Body of pancreas (tissue), 4 donors: ENCODE data around the gene GMDS. TPM values are rescaled to one million over a fixed set of nuclear protein-coding genes. Genes with fewer than 3 reads are reported as not detected.

Source experiments
- ATAC-seq: fragments of 150-250 bp; one replicate; pipeline ENCODE4 v1.9.1; 2016
- DNase-seq, 4 donors: peaks; one replicate each; pipeline ENCODE4 v3.0.0-alpha.2; 2019
- H3K27ac ChIP-seq, 4 donors: fragments of 200-600 bp; sonication (generic); 1 replicate in 3 of 4; 2 replicates in 1 of 4; pipeline versions ENCODE4 v1.5.1 to v1.6.1; 2016 to 2019; ENCODE audit warnings: mild to moderate bottlenecking in 1 of 4, mixed read lengths in 1 of 4, moderate library complexity in 1 of 4
- H3K27me3 ChIP-seq, 2 donors: fragments of 200-600 bp; sonication (generic); one replicate each; pipeline ENCODE4 v1.6.0; 2016; ENCODE audit warnings: mild to moderate bottlenecking in 1 of 2
- H3K36me3 ChIP-seq, 2 donors: fragments of 200-600 bp; sonication (generic); replicated peaks in 1 of 2; 2 replicates each; pipeline ENCODE4 v1.5.1; 2016; ENCODE audit warnings: low read depth in 2 of 2; ENCODE audit not compliant: insufficient read depth in 1 of 2
- H3K4me1 ChIP-seq: fragments of 200-600 bp; sonication (generic); one replicate; pipeline ENCODE4 v1.6.0; 2016
- H3K4me3 ChIP-seq, 2 donors: fragments of 200-600 bp; sonication (generic); 1 replicate in 1 of 2; 2 replicates in 1 of 2; pipeline ENCODE4 v1.5.1; 2016 to 2019
- H3K9me3 ChIP-seq, 3 donors: fragments of 200-600 bp; sonication (generic); 1 replicate in 2 of 3; 2 replicates in 1 of 3; pipeline ENCODE4 v1.5.1; 2016
- POLR2A ChIP-seq, 3 donors: fragments of 450-650 bp; IDR thresholded peaks; one replicate each; pipeline ENCODE4 v1.6.1; 2016; ENCODE audit warnings: antibody characterized with exemption in 3 of 3, mild to moderate bottlenecking in 2 of 3
- WGBS, 2 donors: methylation state at CpG; one replicate each; pipeline ENCODE4 v1.1.5; 2017; 5-methylcytosine and 5-hydroxymethylcytosine counted together
- intact Hi-C: fragments of 100-400 bp; cut with DNase I; formaldehyde crosslinking; loops from one replicate; pipeline ENCODE4 v1.15.1; 2023
- total RNA-seq, 2 donors: library from RNA; depleted of rRNA; stranded (reverse); fragments of >200 nt; gene quantifications; one replicate each; pipeline ENCODE4 v1.1.0, GENCODE V29; 2016
- TF ChIP-seq, protein P1 (sequence below), 7 experiments: fragments of 450-650 bp in 4 of 7; fragments of 200-600 bp in 3 of 7; sonication (generic) in 3 of 7; IDR thresholded peaks; one replicate each; pipeline ENCODE4 v1.5.1; 2016 to 2019; ENCODE audit warnings: antibody characterized with exemption in 7 of 7

GMDS gene
- total RNA-seq, 2 donors from 2014 or later = 34.5 to 63.3 TPM

DNA sequence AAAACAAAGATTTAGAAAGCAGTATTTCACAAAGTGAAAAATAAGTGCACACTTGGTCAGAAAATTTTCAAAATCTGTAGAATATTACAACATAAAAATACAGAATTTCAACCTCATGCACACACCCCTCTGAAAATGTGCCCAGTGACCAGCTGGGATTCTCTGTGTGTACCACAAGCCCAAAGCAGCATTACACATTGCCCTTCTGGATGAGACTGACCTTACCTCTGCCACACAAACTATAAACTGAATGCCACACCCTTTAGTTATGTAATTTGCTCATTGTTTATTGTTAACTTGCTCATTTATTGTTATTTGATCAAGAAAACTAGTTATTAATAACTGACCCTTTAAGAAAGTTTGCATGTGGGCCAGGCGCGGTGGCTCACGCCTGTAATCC lies 332.7 kb downstream of the GMDS start:
- H3K27ac ChIP-seq = no peak overlapping the region
- no peak for DNase-seq
- no peaks in the 10 kb centered on the region for H3K9me3 ChIP-seq
- ATAC-seq = no peak
- H3K27me3 ChIP-seq = no peaks in the 10 kb centered on the region
- H3K4me3 ChIP-seq = no peak overlapping the region
- 92 to 100% methylated on average over 3 of the region's 3 CpGs for WGBS, 2 donors
- no peaks in the 10 kb centered on the region for H3K4me1 ChIP-seq
- H3K36me3 ChIP-seq = no peaks in the 10 kb centered on the region
- TF ChIP-seq, protein P1, sequence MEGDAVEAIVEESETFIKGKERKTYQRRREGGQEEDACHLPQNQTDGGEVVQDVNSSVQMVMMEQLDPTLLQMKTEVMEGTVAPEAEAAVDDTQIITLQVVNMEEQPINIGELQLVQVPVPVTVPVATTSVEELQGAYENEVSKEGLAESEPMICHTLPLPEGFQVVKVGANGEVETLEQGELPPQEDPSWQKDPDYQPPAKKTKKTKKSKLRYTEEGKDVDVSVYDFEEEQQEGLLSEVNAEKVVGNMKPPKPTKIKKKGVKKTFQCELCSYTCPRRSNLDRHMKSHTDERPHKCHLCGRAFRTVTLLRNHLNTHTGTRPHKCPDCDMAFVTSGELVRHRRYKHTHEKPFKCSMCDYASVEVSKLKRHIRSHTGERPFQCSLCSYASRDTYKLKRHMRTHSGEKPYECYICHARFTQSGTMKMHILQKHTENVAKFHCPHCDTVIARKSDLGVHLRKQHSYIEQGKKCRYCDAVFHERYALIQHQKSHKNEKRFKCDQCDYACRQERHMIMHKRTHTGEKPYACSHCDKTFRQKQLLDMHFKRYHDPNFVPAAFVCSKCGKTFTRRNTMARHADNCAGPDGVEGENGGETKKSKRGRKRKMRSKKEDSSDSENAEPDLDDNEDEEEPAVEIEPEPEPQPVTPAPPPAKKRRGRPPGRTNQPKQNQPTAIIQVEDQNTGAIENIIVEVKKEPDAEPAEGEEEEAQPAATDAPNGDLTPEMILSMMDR (IDR thresholded peaks at IDR 0.05) = no peak
- no peak for TF ChIP-seq POLR2A (IDR thresholded peaks at IDR 0.05)
- intact Hi-C loops = no loop called here

DNA sequence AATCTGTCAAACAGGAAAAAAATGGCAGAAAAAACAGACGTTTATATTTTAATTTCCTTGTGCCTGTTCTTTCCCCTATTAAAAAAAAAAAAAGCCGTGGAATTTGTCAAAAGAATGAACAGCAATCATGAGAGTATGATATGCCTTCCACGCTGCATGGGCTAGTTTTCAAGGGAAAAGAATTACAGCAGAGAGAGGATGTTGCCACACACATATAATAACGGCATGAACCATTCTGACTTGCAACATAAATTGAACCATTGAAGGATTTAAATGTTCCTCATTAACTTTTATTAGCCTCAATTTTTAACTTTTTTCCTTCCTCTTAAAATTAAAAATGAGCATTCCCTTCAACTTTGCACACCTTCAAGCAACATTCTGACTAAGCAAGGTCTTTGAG lies 333.9 kb downstream of the GMDS start:
- intact Hi-C loops = no loop called here
- Histone ChIP-seq H3K4me1 (no peaks in the 10 kb centered on the region), H3K4me3 (no peak overlapping the region), H3K27me3 (no peaks in the 10 kb centered on the region), H3K9me3 (no peaks in the 10 kb centered on the region), H3K36me3 (no peaks in the 10 kb centered on the region), H3K27ac (no peak overlapping the region)
- DNase-seq (no peak), ATAC-seq (no peak)
- 41 to 54% methylated on average over 4 of the region's 4 CpGs for WGBS, 2 donors
- TF ChIP-seq, protein P1 (IDR thresholded peaks at IDR 0.05) = no peak
- no peak for TF ChIP-seq POLR2A (IDR thresholded peaks at IDR 0.05)

DNA sequence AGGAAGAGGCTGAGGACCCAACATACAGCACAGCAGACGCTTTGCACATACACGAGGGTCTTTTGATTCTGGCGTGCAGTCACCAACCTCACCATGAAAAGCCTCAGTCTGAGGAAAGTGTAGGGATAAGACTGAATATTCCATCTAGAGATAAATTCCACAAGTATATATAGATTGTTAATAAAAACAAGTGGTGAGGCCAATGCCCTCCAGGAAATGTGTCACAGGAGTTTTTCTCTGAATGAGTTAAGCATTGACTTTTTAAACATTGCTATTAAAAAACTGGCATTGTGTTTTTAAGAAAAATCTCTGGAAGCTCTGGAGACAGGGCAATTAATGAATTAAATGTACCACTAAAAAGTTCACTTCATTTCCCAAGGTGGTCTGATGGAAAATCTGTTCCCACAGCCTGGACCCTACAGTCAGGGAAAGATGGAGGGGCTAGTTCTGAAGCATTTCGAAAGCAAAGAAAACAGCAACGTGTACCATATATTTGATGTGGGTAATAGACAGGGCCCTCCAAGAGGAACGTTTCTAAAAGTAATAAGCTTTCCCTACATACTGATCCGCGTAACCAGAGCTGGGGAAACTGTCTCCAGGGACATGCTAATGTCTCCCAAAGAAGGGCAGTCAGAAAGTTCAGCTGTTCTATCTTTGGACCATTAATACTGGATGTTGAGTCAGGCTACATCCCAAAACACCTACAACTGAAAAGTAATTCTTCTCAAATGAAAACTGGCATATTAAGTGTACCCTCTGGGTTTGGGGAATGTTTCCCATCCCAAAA lies 334.6 kb downstream of the GMDS start:
- intact Hi-C loops = no loop called here
- Histone ChIP-seq H3K9me3 (no peaks in the 10 kb centered on the region), H3K27me3 (no peaks in the 10 kb centered on the region), H3K36me3 (no peaks in the 10 kb centered on the region), H3K27ac (no peak overlapping the region), H3K4me1 (no peaks in the 10 kb centered on the region), H3K4me3 (no peak overlapping the region)
- DNase-seq = no peak
- TF ChIP-seq POLR2A (IDR thresholded peaks at IDR 0.05) = no peak
- TF ChIP-seq, protein P1 (IDR thresholded peaks at IDR 0.05) = no peak
- WGBS, 2 donors = 80 to 85% methylated on average over 8 of the region's 8 CpGs
- ATAC-seq = no peak

DNA sequence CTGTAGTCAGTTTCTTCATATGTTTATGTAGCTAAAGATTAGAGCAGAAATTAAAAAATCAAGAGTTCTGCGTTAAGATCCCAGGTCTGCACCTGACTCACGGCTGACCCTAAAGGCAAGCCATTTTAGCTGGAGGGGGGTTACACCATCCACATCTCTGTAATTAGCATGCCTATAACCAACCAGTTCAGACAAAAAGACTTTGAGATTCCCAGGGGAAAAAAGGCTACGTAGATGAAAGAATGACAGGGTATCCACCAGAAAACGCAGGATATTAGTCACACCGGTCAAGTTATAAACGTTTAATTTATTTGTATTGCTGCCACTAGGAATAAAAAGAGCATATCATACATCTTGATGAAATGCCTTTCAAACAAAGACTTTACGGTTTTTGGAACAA lies 336.6 kb downstream of the GMDS start:
- ATAC-seq = no peak
- intact Hi-C loops = no loop called here
- WGBS, 2 donors = 86 to 90% methylated on average over 7 of the region's 7 CpGs

More for the DNA sequence above, 336.6 kb downstream of the GMDS start:
- Histone ChIP-seq H3K36me3 (no peaks in the 10 kb centered on the region), H3K27ac (no peak overlapping the region), H3K9me3 (no peaks in the 10 kb centered on the region), H3K27me3 (no peaks in the 10 kb centered on the region), H3K4me3 (no peak overlapping the region), H3K4me1 (peaks cover 10% of the 10 kb centered on the region)
- no peak for DNase-seq
- TF ChIP-seq, protein P1 (IDR thresholded peaks at IDR 0.05) = no peak
- no peak for TF ChIP-seq POLR2A (IDR thresholded peaks at IDR 0.05)
